HG02588 (cell line): Measurements from ENCODE around the gene BRD4.

ENCODE experiments used
- ATAC-seq: cut with Tn5 transposase; IDR thresholded peaks from one replicate; pipeline ENCODE4 v1.9.1; 2021; ENCODE audit warnings: mild to moderate bottlenecking, moderate library complexity; ENCODE audit not compliant: unreplicated experiment

Gene BRD4

DNA sequence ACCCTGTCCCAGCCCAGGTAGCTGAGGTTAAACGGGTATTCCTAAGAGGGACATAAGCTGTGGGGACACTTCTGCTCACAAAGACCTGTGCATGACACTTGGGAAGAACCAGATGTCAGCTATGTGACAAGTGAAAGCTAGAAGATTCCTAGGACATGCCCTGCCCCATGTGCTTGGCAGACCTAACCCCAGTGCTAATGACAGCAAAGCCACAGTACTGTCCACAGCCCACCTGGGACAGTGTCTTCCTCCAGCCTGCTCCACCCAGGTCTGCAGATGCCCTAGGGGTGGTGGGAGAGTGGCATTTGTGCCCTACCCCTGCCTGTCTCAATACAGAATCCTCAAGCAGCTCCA lies 81.7 kb downstream of the BRD4 start:
- no peak for ATAC-seq

- no peak for ATAC-seq
Observed at GRCh38 chr19:15249972-15250639, 82.2 kb downstream of the BRD4 start.

GRCh38 chr19:15249528-15249874 lies 82.8 kb downstream of the BRD4 start:
- ATAC-seq: no peak

DNA sequence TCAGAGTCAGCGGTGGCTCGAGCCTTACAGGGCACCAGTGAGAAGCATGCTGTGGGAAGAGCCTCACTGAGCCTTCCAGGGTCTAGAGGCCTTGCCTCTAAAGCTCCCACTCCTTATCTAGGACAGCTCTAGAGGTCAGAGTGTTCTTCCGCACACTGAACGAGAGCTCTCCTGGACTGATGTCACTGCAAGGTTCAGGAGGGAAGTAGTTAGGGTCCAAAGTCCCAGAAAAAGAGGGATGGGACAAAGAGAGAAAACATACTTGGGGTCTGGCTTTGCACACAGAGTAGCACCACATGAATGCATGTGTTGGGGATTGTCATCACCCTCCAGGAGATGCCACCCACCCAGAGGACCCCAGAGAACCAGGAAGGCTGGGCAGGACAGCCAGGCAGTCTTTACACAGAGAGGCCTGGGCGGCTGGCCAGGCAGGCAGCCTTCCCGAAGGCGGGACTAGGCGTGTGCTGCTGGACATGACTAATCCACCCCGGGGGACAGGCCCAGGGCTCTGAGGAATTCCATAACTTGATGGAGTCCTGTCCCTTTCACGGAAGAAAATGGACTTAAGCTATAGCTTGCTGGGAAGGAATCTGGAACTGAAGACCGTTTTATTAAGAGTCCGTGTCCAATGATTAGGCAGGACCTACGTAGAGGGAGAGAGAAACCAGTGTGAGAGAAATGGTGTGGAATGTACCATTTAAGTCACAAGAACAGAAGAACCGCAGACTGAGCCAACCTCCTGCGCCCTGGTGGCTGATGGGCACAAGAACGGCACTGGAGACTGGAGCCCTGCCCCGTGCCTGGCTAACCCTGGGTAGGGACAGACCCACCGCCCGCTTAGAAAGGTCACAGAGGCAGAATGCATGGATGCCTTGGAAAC lies 83.5 kb downstream of the BRD4 start:
- ATAC-seq: no peak

DNA sequence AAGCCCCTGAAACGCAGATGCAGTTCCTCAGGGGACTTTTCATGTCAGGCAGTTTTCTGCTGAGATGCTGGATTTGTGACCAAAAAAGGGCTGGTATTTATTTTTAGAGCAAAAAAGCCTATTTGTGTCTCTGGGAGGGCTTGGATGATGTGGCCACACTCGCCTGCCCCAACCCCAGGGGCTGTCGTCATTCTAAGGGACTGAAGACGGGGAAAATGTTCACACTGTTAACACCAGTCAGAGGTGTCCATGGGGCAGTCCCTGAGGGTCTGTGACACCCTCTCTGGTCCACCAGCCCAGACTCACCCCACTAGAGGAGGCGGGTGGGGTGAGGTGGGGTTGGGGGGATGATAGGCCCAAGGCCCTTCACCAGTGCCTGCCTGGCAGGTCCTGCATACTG lies 84.2 kb downstream of the BRD4 start:
- no peak for ATAC-seq

DNA sequence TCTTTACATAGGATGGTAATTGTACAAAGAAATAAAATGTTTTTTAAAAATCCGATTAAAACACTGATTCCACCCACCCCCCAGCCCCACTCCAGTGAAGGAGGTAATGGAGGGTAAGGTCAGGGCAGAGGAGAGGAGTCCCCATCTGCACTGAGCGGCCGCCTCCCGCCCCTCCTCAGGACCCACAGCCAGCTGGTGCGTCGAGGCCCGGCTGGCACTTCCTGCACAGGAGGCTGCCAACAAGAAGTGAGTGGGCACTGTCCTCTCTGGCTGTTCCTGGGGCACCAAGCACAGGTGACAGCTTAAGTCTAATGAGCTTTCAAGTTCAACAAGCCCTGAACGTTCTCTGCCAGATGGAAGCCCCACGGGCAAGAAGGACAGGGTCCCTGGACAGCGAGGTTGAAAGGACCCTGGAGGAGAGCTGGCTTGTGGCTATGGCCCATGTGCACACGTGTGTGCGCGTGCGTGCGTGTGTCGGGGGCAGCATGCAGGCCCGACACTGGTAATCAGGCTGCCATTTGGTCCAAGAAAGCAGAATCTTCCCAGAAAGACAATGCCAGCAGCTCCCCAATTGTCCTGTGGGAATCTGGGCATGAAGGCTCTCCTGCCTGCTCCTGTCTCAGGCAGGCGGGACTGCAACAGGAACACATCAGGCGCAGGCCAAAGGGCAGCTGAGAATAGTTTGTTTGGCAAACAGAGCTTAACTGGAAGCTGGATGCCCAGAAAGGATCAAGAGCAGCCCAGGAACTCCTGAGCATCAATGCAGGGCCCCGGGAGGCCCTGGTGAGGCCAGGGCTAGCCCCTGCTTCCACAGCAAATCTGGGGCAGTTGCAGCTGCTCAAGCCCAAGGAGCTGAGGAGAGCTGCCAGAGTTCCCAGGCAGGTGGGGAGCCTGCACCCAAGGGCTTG lies 85.0 kb downstream of the BRD4 start:
- no peak for ATAC-seq

DNA sequence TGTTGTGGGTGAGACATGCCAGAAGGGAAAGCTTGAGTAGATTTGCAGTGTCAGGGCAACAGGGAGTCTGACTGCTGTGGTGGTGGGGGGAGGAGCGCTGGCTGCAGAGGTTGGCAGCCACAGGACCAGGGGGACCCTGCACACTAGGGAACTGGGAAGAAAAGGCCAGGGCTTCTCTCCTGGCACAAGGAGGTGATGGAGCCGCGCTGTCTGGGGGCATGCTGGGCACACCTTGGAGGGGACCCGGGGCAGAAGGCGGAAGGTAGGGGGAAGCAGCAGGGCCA lies 86.2 kb downstream of the BRD4 start:
- ATAC-seq: no peak

GRCh38 chr19:15245370-15246197 lies 86.8 kb downstream of the BRD4 start:
- ATAC-seq: no peak

GRCh38 chr19:15244808-15245207 lies 87.5 kb downstream of the BRD4 start:
- no peak for ATAC-seq

DNA sequence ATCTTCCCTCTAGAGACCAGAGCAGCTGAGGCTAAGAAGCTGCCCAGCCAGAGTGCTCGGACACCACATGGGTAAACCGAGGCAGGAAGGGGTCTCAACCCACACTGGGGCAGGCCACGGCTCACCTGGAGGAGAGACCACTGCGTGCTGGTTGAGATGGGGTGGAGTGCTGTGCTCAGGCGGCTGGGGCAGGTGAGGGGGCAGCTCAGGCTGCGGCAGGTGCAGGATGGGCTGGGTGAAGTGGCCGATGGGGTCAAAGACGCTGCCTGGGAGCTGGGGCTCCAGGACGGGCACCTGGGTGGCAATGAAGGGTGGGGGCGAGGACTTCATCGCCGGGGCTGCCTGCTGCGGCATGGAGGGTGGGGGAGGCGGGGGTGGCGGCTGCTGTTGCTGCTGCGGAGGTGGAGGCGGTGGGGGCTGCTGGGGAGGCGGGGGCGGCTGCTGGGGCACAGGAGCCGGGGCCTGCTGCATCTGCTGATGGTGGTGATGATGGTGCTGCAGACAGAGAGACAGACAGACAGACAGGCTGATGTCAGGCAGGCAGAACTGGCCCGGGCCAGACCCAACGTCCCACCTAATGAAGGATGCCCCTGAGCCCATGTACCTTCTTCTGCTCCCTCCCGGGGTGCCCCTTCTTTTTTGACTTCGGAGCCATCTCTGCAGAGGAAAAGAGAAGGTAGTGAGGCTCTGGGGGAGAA lies 88.1 kb downstream of the BRD4 start:
- no peak for ATAC-seq

DNA sequence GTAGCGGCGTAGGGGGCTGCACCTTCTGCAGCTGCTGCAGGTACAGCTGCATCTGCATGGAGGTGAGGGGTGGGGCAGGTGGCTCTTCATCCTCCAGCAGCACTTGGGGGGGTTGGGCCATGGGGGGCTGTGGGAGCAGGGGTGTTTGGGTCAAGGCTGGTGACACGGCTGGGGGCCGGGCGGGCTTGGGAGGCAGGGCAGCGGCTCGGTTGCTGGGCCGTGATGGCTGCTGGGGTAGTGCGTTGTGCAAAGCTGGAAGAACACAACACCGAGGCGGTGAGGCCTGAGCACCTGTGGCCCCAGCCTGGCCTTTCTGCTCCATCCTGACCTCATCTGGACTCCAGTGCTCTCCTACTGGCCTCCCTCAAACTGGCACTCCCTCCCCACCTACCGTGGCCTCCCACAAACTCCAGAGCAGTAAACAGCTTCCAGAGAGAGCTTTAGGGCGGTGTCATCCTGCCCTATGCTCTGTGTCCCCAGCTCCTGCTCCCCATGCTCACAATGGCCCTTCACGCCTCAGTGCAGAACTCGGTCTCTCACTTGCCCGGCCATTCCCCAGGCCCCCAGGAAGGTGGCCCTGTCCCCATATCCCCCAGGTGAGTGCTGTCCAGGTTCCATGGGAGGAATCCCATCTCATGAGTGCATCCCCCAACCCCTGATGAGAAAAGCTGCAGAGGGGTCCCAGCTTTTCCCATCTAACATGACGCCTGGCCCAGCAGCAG lies 88.9 kb downstream of the BRD4 start:
- no peak for ATAC-seq

- ATAC-seq: no peak
Observed at GRCh38 chr19:15241259-15241910, 91.0 kb downstream of the BRD4 start.

DNA sequence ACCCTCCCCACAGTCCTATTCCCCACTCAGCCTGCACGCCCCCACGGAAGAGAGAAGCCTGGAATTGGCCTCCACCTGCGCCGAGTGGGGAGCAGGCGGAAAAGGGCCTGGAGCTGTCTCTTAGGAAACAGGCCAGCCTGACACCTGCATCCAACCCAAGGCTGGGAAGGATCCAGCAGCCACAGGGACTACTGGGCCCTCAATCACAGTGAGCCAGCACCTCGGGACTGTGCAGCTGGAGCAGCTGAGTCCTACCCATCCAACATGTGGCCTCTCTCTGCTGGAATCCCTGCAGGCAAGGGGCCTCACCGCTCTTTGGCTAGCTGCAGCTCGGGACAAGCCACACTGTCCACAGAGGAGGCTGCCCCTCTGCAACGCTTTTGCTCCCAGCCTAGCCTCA lies 91.8 kb downstream of the BRD4 start:
- no peak for ATAC-seq

- ATAC-seq: no peak
Observed at GRCh38 chr19:15239337-15239949, 92.9 kb downstream of the BRD4 start.

- ATAC-seq: no peak
Observed at GRCh38 chr19:15238639-15239155, 93.6 kb downstream of the BRD4 start.

DNA sequence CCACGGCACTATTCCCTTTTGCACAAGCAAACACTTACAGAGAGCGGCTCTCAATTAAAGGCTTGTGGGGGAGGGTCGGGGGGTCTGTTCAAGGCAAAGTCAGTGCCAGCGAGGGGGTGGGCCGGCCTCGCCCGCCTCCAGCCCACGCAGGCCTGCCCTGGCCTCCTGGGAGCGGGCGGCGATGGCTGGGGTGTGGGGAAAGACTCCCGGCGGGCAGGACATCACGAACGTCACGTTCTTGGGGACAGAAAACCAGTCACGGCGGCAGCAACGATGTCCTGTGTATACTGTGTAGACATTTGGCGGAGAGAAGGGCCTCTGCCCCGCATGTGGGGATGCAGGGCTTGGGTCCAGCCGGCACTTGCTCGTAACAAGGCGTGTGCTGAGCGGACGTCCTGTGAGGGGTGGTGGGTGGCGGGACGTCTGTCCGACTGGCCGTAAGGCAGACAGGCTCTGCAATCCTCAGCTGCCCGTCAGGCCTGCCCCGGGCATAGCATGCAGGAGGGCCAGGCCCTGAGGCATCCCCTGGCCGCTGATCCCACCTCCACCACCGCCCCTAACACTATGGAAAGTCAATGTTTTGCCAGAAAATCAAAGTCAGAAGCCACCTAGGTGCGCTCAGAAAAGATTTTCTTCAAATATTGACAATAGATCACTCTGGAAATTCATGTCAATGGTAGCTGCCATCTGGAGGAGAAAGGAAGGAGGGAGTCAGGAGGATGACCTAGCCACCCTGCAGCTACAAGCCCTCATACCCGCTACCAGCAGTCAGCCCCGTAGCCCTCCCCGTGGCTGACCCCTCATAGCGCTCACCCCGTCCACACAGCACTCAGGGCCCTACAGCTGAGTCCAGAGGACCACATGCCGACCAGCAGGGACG lies 94.3 kb downstream of the BRD4 start:
- no peak for ATAC-seq

GRCh38 chr19:15236886-15237285 lies 95.5 kb downstream of the BRD4 start:
- ATAC-seq: no peak

DNA sequence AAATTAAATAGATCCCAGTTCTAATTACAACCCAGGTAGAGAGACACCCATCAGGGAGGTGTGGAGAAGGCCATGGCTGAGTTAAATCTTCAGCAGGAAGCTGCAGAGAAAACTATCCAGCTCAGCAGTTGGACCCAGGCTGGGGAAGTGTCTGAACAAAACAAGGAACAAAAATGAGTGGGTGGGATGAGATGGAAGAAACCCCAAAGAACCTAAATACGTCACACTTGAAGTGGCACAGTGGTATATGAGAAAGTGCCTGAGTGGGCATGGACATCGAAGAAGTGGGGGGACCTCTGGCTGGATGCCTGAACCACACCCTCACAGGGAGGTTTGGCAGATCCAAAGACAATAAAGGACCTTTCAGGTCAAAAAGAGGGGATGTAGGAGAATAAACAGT lies 96.6 kb downstream of the BRD4 start:
- no peak for ATAC-seq
